Activated naive CD4-positive, alpha-beta T cell treated with anti-CD3 and anti-CD28 coated beads, Interleukin-2, amount 50 U/mL, for 72 hours (primary cell): ENCODE data around the gene ZSCAN23. TPM values are rescaled to one million over a fixed set of nuclear protein-coding genes. Genes with fewer than 3 reads are reported as not detected.
"Not testable (repeated sequence)": the region's sequence is repeated elsewhere in the genome, so short reads cannot be mapped to it uniquely, and the experiment has no call there.

Source experiments
- ATAC-seq, 2 donors: fragments of 150-1000 bp; cut with Tn5 transposase; 2 replicates each; pipeline ENCODE4 v1.10.0; 2021; ENCODE audit warnings: mild to moderate bottlenecking in 2 of 2, moderate library complexity in 2 of 2
- DNase-seq, 2 donors: peaks; one replicate each; pipeline ENCODE4 v3.0.0; 2021 to 2022; ENCODE audit warnings: low spot score in 2 of 2
- H3K27ac Mint-ChIP-seq, 2 donors: one replicate each; pipeline ENCODE4 v1.8.0; 2022; ENCODE audit warnings: mild to moderate bottlenecking in 2 of 2, mixed read lengths in 2 of 2
- H3K36me3 Mint-ChIP-seq, 2 donors: one replicate each; pipeline ENCODE4 v1.8.0; 2022; ENCODE audit warnings: mixed read lengths in 2 of 2
- H3K9me3 Mint-ChIP-seq, 2 donors: one replicate each; pipeline ENCODE4 v1.8.0; 2022; ENCODE audit warnings: mixed read lengths in 2 of 2
- total RNA-seq, 2 donors: library from RNA; stranded (reverse); gene quantifications; one replicate each; pipeline ENCODE4 v1.2.3, GENCODE V29; 2022

Gene ZSCAN23
- total RNA-seq, 2 donors from 2014 or later = 1.3 to 2.4 TPM

GRCh38 chr6:28449056-28449455, 5.8 kb upstream of the ZSCAN23 start:
- Mint-ChIP-seq H3K27ac (no peak overlapping the region), H3K9me3 (peaks cover 0 to 3% of the 10 kb centered on the region in 2 donors), H3K36me3 (peaks cover 6 to 23% of the 10 kb centered on the region in 2 donors)
- DNase-seq (no peak), ATAC-seq (no peak)

- ATAC-seq, H3K9me3 Mint-ChIP-seq, H3K27ac Mint-ChIP-seq, DNase-seq: not testable (repeated sequence)
- peaks cover 6 to 27% of the 10 kb centered on the region in 2 donors for H3K36me3 Mint-ChIP-seq
Observed at GRCh38 chr6:28447512-28447906, 4.2 kb upstream of the ZSCAN23 start.

- ATAC-seq (no peak), DNase-seq (no peak)
- peaks cover 0 to 3% of the 10 kb centered on the region in 2 donors for H3K9me3 Mint-ChIP-seq
- no peak overlapping the region for H3K27ac Mint-ChIP-seq
- peaks cover 6 to 27% of the 10 kb centered on the region in 2 donors for H3K36me3 Mint-ChIP-seq
Observed at GRCh38 chr6:28446818-28447511, 3.7 kb upstream of the ZSCAN23 start.

DNA sequence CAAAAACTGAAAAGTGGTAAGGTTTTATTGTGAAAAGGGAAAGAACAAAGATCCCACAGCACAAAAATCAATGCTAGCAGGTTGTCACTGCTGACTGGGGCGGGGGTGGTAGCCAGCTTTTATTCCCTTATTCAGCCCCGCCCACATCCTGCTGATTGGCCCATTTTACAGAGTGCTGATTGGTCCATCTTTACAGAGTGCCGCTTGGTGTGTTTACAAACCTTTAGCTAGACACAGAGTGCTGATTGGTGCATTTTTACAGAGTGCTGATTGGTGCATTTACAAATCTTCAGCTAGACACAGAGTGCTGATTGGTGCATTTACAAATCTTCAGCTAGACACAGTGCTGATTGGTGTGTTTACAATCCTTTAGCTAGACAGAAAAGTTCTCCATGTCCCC, 1.5 kb upstream of the ZSCAN23 start:
- H3K36me3 Mint-ChIP-seq = peaks cover 6 to 27% of the 10 kb centered on the region in 2 donors

GRCh38 chr6:28442586-28442985, 705 bp downstream of the ZSCAN23 start:
- H3K9me3 Mint-ChIP-seq = peaks cover 0 to 3% of the 10 kb centered on the region in 2 donors
- H3K27ac Mint-ChIP-seq = peak overlapping the region in 1 of 2 donors; percentile 86
- ATAC-seq (peak in 1 of 2 donors; percentile 4), DNase-seq (no peak)
- peaks cover 6 to 27% of the 10 kb centered on the region in 2 donors for H3K36me3 Mint-ChIP-seq

More for the DNA sequence above, 1.5 kb upstream of the ZSCAN23 start:
- H3K9me3 Mint-ChIP-seq, ATAC-seq, DNase-seq: not testable (repeated sequence)
- H3K27ac Mint-ChIP-seq = peak overlapping the region in 1 of 2 donors; percentile 86

- peak in 1 of 2 donors; percentile 51 for ATAC-seq
- H3K27ac Mint-ChIP-seq = no peak overlapping the region
Observed at GRCh38 chr6:28436404-28436803, 6.9 kb downstream of the ZSCAN23 start.

GRCh38 chr6:28433119-28433518, 10.2 kb downstream of the ZSCAN23 start:
- ATAC-seq (no peak), DNase-seq (no peak)
- Mint-ChIP-seq H3K27ac (no peak overlapping the region), H3K9me3 (no peaks in the 10 kb centered on the region), H3K36me3 (peaks cover 0 to 15% of the 10 kb centered on the region in 2 donors)

More at GRCh38 chr6:28436404-28436803, 6.9 kb downstream of the ZSCAN23 start:
- no peak for DNase-seq
- H3K36me3 Mint-ChIP-seq = peaks cover 0 to 6% of the 10 kb centered on the region in 2 donors
- H3K9me3 Mint-ChIP-seq = no peaks in the 10 kb centered on the region

DNA sequence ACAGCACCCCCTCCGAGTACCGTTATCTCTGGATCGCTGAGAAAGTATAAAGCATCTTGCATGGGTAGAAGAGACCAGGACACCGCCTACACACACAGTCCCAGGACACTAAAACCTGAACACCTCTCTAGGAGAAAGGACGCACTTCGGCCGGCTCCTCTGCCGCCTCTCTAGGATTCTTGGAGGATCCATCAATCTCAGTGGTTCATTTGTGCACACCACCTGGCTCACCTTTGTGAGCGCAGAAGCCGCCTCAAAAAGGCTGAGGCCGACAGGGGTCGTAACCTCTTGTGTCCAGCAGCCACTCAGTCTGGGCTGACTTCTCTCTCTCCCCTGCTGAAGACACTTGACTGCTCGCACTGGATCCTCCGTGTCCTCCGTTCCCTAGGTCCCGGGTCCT, 13.5 kb downstream of the ZSCAN23 start:
- H3K27ac Mint-ChIP-seq = no peak overlapping the region
- no peaks in the 10 kb centered on the region for H3K9me3 Mint-ChIP-seq
- DNase-seq (no peak), ATAC-seq (no peak)
- peaks cover 0 to 17% of the 10 kb centered on the region in 2 donors for H3K36me3 Mint-ChIP-seq

GRCh38 chr6:28425944-28426541, 17.2 kb downstream of the ZSCAN23 start:
- DNase-seq (no peak), ATAC-seq (peak; percentile 87 to 95)
- Mint-ChIP-seq H3K36me3 (peaks cover 0 to 18% of the 10 kb centered on the region in 2 donors), H3K27ac (peak overlapping the region in 1 of 2 donors; percentile 73), H3K9me3 (no peaks in the 10 kb centered on the region)

DNA sequence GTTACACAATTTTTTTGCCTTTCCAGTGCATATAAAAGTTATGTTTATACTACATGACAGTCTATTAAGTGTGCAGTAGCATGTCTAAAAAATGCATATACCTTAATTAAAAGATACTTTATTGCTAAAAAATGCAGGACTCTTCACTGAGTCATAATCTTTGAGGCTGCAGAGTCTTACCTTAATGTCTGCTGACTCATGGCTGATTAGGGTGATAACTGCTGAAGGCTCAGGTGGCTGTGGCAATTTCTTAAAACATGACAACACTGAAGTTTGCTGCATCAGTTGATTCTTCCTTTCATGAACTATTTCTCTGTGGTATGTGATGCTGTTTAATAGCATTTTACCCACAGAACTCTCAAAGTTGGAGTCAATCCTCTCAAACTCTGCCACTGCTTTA, 19.1 kb downstream of the ZSCAN23 start:
- ATAC-seq = no peak
- H3K27ac Mint-ChIP-seq = no peak overlapping the region
- H3K9me3 Mint-ChIP-seq = no peaks in the 10 kb centered on the region

DNA sequence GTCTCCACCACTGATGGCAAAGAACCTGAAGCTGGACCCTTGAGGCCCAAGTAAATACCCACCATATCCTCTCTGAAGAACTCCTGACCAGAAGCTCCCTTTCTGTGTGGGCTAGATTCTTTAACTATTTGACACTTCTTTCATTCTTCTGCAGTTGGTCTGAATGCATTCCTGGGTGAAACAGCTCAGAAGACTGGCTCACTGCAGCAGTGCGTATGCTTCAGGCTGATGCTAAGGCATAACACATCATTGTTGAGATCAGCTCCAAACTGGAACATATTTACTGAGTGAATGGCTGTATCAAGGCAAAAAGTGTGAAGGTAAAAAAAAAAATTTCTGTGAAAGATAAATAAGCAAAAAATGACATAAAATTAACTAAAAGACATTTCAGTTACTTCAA, 19.7 kb downstream of the ZSCAN23 start:
- peaks cover 0 to 9% of the 10 kb centered on the region in 2 donors for H3K36me3 Mint-ChIP-seq
- ATAC-seq (no peak), DNase-seq (no peak)
- H3K27ac Mint-ChIP-seq = no peak overlapping the region
- H3K9me3 Mint-ChIP-seq = no peaks in the 10 kb centered on the region

More for the DNA sequence above, 19.1 kb downstream of the ZSCAN23 start:
- DNase-seq = no peak
- peaks cover 0 to 9% of the 10 kb centered on the region in 2 donors for H3K36me3 Mint-ChIP-seq

GRCh38 chr6:28413681-28414080, 29.6 kb downstream of the ZSCAN23 start:
- DNase-seq (no peak), ATAC-seq (no peak)
- no peaks in the 10 kb centered on the region for H3K9me3 Mint-ChIP-seq
- no peak overlapping the region for H3K27ac Mint-ChIP-seq
- peaks cover 0 to 7% of the 10 kb centered on the region in 2 donors for H3K36me3 Mint-ChIP-seq

DNA sequence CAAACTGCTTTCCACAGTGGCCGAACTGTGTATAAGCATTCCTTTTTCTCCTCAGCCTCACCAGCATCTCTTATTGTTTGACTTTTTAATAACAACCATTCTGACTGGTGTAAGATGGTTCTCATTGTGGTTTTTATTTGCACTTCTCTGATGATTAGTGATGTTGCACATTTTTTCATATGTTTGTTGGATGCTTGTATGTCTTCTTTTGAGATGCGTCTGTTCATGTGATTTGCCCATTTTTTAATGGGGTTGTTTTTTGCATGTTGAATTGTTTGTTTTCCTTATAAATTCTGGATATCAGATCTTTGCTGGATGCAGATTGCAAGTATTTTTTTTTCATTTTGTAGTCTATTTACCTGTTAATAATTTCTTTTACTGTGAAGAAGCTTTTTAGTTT, 32.5 kb downstream of the ZSCAN23 start:
- Mint-ChIP-seq H3K9me3 (no peaks in the 10 kb centered on the region), H3K36me3 (peaks cover 0 to 7% of the 10 kb centered on the region in 2 donors), H3K27ac (no peak overlapping the region)
- DNase-seq = no peak
- ATAC-seq = no peak

- DNase-seq (no peak), ATAC-seq (peak; percentile 88 to 97)
- no peaks in the 10 kb centered on the region for H3K9me3 Mint-ChIP-seq
- peaks cover 0 to 7% of the 10 kb centered on the region in 2 donors for H3K36me3 Mint-ChIP-seq
- H3K27ac Mint-ChIP-seq = peak overlapping the region in 1 of 2 donors; percentile 14
Observed at GRCh38 chr6:28408076-28408802, 35.1 kb downstream of the ZSCAN23 start.

GRCh38 chr6:28407401-28407800, 35.9 kb downstream of the ZSCAN23 start:
- peaks cover 0 to 7% of the 10 kb centered on the region in 2 donors for H3K36me3 Mint-ChIP-seq
- H3K27ac Mint-ChIP-seq = no peak overlapping the region
- H3K9me3 Mint-ChIP-seq = no peaks in the 10 kb centered on the region
- no peak for DNase-seq
- peak; percentile 23 to 80 for ATAC-seq

DNA sequence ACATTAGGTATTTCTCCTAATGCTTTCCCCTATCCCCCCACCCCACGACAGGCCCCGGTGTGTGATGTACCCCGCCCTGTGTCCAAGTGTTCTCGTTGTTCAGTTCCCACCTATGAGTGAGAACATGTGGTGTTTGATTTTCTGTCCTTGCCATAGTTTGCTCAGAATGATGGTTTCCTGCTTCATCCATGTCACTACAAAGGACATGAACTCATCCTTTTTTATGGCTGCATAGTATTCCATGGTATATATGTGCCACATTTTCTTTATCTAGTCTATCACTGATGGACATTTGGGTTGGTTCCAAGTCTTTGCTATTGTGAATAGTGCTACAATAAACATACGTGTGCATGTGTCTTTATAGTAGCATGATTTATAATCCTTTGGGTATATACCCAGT, 39.4 kb downstream of the ZSCAN23 start:
- DNase-seq, H3K36me3 Mint-ChIP-seq, ATAC-seq, H3K27ac Mint-ChIP-seq, H3K9me3 Mint-ChIP-seq: not testable (repeated sequence)

DNA sequence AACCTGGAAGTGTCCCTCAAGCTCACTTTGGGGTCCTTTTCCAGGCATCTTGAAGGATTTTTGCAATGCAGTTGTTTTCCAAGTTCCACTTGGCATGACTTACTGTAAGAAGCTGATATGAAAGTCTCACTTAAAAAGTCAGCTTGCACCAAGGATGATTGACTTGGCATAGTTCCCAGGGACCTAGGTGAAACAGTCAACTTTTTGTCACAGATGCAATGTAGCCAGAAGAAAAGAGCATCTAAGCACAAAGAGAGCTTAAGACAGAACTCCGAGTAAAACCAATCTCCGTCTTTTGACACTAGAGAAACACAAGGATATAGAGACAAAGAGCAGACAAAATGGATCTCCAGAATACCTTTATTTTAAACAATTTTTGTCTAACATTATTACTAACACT, 41.1 kb downstream of the ZSCAN23 start:
- ATAC-seq (no peak), DNase-seq (no peak)
- Mint-ChIP-seq H3K36me3 (peaks cover 19 to 20% of the 10 kb centered on the region in 2 donors), H3K9me3 (peaks cover 0 to 4% of the 10 kb centered on the region in 2 donors), H3K27ac (no peak overlapping the region)
